HG02938 (cell line): ENCODE results near the gene ARHGAP11B.
A peak's percentile ranks its signal among the peaks of the same experiment; 100 is the strongest.
"Not testable (repeated sequence)": the region's sequence is repeated elsewhere in the genome, so short reads cannot be mapped to it uniquely, and the experiment has no call there.

Experiments used
- ATAC-seq: cut with Tn5 transposase; IDR thresholded peaks from one replicate; pipeline ENCODE4 v1.9.1; 2021; ENCODE audit warnings: mild to moderate bottlenecking, moderate library complexity; ENCODE audit not compliant: unreplicated experiment

Gene ARHGAP11B

DNA sequence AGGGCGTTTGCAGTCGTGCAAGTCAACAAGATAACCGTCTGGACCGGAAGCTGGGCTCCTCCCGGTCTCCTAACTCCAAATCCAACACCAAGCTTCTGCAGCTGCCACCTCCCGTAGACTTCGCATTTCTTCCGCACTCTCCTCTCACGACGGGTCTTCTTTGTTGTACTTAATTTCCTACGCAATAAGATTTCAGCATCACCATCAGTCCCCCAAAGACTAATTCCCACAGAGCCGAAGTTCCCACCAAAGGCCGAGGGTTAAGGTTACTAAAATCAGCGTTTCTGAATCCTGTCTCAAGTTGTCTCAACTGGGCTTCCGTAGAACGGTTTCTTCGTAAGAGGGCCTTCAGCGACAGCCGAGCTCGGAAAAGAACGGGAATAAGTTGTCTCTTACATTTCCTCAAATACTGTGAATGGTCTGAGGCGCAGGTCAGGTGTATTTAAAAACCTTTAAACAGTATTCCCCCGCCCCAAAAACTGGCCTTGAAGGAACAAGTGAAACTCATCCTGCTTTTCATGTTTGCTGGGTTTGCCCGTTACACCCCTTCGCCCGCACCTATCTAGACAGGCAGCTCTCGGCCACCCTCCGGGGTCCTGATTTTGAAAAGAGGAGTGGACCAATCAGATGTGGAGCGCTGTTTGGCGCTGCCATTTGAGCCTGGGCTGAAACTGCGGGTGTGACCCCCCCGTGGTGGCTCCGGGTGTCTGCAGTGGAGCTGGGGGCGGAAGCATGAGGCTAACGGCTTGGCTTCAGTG lies at the start of gene ARHGAP11B:
Gene ARHGAP11B, plus strand, starts transcription at position 693 of the 758 bp plus-strand sequence.
- peak; percentile 94 for ATAC-seq

DNA sequence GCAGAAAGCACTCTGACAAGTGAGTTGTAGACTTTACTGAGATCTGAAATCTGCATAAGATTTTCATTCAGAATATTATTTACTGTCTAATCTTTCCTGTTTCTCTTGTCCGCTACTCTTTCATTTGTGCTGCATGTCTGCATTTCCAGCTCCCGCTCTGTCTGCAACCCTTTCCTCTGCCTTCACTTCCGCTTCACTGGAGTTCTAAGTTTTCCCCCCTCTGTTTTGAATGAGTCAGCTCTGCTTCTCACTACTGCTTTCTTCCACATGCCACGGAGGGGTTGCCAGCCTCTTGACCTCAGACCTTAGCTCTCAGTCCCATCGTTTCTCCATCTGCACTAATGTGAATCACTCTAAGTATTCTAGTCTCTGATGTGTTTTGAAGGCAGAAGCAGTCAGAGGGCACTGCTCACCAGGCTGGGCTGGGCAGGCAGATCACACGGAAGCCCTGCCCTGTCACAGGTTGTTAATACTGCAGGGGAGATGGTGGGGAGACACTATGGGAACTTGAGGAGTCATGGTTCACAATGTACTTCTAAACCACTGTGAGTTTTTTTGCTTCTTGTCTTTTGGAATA lies 46.4 kb upstream of the ARHGAP11B start:
- not testable (repeated sequence) for ATAC-seq

DNA sequence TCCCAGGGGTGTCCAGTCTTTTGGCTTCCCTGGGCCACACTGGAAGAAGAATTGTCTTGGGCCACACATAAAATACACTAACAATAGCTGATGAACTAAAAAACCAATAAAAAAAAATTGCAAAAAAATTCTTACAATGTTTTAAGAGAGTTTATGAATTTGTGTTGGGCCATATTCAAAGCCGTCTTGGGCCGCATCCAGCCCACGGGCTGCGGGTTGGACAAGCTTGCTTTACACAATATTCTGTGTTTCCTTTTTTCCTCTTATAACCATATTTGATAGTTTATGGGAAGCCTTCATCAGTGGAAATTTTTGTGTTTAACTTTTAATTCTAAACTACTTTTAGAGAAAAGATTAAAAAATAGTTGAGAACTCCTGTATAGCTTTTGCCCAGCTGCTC lies 45.2 kb upstream of the ARHGAP11B start:
- not testable (repeated sequence) for ATAC-seq

DNA sequence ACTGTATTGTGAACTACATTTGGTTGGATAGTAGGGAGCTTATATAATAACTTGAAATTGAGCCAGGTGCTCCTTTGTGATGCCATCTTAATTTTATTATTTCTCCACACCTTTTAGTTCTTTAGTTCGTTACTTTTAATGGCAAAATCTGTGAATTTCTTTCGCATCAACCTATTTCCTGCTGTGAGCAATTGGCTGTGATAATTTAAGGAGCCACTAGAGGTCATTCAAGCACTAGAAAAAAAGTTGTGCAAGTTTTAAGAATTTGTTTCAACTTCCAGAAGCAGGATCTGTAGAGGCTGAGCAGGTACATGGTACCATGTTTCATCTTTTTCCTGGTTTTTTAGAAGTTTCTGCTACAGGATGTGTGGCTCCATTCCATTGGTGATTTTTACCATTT lies 27.0 kb upstream of the ARHGAP11B start:
- not testable (repeated sequence) for ATAC-seq

DNA sequence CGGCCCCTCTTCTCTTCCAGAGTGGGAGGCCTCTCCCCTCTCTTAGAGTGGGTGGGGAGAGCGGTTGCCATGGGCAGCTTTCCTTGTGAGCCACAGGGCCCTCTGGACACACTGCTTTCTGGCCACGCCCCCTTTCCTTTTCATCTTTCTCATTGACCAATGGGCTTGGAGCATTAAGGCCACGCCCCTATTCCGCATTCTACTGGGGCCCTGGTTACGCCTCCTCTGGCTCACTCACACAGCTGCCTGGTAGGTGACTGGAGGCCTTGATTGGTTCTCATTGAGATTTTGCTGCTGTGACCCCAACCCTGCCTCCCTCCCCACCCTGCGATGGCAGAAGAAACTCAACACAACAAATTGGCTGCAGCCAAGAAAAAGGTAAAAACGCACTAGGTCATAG lies 22.1 kb upstream of the ARHGAP11B start, which contains the start of gene GOLGA8H:
Gene GOLGA8H, plus strand, starts transcription at position 233 of the 400 bp plus-strand sequence. Its CDS starts 98 bp downstream, at position 331.
- ATAC-seq, result not testable (repeated sequence)

DNA sequence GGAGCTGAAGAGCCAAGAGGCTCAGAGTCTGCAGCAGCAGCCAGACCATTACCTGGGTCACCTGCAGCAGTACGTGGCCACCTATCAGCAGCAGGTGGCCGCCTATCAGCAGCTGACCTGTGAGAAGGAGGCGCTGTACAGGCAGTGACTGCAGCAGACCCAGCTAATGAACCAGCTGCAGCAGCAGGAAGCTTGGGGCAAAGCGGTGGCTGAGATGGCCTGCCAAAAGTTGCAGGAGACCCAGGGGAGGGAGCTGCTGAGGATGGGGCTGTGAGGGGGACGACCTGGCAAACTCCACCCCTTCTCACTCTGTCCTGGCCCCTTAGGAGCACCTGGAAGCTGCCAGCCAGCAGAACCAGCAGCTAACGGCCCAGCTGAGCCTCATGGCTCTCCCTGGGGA lies 13.7 kb upstream of the ARHGAP11B start:
- not testable (repeated sequence) for ATAC-seq

DNA sequence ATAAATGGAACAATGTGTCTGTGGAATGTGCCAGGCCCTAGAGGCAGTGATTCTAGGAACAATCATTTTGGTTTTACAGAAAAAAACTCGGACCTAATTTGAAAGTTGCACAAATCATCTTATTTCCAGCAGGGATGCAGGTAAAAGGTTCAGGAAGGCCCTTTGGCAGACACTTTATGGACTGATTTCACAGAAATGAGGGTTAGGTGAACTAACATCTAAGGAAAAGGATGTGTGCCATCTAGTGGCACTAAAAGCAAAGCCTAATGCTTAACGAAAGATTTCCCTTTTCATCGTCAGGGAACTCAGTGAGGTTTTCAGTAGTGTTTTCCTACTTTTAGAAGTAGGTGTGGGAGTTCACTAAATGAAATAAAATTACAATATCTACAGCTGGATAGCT lies 4.6 kb upstream of the ARHGAP11B start:
- not testable (repeated sequence) for ATAC-seq

DNA sequence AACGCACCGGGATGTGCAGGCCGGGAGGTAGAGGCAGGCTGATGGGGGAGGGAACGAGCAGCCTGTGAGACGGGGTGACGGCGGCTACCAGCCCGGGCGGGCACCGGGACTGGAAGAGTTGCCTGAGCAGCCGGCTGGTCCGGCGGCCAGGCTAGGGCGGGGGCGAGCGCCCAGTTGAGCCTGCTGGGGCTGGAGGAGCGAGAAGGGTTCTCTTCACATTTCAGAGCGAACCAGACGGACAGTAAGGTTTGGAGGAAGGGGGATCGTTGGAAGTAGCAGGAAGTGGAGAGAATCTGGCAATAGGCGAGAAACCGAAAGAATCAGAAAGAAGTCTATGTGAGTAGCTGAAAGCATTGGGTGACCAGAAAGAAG lies 252 bp downstream of the ARHGAP11B start:
- ATAC-seq, result peak; percentile 2

DNA sequence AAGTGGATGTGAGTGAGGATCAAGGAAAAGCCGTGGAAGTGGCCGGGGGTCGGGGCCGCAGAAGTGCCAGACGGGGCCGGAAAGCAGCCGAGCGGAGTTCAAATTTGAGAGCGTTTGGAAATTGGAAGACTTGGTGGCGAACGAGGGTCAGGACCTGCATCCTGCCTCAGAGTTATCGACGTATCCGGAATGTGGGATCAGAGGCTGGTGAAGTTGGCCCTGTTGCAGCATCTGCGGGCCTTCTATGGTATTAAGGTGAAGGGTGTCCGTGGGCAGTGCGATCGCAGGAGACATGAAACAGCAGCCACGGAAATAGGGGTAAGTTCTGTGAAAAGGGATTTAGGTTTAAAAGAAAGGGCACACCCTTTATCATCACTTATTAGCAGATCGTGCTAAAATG lies 704 bp downstream of the ARHGAP11B start:
- ATAC-seq, result not testable (repeated sequence)

DNA sequence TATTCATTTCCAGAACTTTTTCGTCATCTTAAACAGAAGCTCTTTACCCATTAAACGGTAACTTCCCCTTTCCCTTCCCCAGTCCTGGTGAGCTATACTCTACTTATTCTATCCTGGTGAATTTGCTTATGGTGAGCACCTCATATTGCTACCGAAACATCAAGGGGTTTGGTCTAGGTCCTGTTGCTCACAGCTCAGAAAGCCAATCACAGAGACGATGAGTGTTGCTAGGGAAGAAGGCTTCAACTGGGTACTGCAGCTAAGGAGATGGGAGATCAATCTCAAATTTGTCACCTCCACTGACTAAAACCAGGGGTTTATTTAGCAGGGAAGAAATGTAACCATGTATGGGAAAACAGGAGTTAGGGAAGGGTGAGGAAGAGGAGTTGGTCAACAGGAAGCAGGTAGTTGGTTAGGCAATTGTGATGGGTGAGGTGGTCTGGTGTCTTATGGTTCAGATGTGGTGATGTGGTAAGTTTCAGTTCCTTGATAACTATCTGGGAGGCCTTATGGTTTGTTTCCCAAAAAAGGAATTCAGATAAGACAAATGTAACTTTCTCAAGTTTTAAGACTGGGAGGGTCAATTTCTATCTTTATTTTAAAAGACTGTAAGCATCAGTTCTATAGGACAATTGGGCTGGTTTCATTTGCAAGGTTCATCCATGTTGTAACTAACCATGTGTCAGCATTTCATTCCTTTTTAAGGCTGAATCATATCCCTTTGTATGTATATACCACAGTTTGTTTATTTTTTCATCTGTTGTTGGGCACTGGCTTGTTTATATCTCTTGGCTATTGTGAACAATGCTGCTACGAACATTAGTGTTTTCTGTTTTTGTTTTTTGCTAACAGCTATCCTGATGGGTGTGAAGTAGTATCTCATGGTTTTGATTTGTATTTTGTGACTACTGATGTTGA lies 24.3 kb downstream of the ARHGAP11B start:
- ATAC-seq, result peak; percentile 96

DNA sequence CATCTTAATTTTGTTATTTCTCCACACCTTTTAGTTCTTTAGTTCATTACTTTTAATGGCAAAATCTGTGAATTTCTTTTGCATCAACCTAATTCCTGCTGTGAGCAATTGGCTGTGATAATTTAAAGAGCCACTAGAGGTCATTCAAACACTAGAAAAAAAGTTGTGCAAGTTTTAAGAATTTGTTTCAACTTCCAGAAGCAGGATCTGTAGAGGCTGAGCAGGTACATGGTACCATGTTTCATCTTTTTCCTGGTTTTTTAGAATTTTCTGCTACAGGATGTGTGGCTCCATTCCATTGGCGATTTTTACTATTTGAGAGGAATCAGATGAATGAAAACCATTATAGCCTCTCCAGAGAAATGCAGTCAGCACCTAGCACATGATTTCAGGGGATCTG lies 35.2 kb downstream of the ARHGAP11B start:
- not testable (repeated sequence) for ATAC-seq

DNA sequence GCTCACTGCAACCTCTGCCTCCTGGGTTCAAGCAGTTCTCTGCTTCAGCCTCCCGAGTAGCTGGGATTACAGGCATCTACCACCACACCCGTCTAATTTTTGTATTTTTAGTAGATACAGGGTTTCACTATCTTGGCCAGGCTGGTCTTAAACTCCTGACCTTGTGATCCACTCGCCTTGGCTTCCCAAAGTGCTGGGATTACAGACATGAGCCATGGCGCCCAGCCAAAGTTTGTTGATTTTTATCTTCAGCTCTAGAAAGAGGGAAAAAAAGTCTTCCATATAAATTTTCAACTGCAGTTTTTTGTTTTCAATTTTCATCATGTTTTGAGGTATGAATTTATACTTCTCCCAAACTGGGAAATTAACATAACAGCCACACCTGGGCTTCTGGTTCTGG lies 43.7 kb downstream of the ARHGAP11B start:
- ATAC-seq, result not testable (repeated sequence)

DNA sequence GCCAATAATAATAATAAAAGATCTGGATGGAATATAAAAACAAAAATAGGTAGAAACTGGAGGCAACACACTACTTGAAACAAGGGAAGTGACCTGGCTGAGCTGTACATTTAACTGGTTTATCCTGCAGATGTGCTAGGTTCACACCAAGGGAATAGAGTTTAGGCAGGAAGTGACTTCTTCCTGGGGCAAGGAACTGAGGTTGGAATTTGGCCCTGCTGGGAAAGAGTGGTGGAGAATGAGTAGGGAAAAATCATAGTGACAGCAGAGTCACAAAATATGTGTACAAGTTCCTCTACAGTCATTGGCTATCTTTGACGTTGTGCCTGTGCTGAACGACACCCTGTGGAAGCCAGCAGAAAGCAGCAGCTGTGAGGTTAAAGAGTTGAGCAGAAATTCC lies 44.1 kb downstream of the ARHGAP11B start:
- ATAC-seq, result no peak

DNA sequence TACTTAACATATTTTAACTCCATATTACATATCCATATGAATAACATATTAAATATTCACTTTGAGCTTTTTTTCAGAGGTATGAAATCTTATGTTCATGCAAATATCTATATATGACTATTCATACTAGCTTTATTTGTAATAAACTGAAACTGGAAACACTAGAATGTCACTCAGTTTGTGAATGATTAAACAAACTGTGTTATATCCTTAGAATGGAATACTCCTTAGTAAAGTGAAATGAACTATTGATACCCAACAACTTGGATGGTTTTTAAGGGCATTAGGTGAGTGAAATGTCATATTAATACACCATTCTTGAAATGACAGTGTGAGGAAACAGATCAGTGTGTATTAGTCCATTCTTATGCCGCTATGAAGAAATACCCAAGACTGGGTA lies 45.4 kb downstream of the ARHGAP11B start:
- ATAC-seq, result no peak

DNA sequence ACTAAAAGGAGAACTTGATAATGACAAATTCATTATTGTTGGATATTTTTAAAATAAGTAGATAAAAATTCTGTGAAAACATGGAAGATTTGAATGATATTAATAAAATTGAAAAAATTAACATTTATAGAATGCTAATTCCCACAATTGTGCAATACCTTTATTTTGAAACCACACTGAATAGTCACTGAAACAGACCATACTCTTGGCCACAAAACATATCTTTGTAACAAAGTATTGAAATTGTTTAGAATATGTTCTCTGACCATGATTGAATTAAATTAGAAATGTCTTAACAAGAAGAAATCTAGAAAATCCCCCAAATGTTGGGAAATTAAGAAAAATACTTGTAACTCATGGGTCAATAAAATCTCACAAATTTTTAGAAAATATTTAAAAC lies 49.2 kb downstream of the ARHGAP11B start:
- ATAC-seq, result no peak

DNA sequence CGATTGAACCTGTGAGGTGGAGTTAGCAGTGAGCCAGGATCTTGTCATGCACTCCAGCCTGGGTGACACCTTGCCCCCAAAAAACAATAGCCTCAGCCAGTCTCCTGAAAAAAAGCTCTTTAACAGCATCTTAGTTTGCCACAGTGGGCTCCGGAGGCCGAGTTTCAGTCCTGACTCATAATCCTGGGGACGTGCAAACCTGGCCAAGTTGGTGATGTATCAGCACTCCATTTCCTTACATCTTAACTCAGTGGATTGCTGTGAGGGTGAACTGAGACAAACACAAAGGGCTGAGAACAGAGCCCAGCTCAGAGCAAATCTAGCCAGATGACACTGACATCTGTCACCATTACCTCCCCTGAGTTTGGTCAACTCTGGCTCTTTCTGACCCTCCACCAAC lies 50.0 kb downstream of the ARHGAP11B start:
- ATAC-seq, result not testable (repeated sequence)

DNA sequence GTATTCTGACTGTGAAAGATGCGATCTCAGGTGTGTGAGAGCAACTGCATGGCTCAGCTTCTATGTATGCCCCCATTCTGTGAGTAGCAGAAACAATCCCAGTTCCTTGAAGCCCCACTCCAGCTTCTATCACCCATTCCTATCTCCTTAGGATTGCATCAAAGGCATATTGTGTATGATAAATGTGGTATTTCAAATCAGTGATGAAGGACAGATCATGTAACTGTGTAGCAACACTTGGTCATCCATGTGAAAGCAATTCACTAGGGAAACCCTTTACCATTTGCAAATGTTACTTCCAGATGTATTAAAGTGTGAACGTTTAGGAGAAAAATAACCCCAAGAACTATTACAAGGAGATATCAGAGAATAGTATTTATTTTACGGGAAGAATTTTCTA lies 55.1 kb downstream of the ARHGAP11B start:
- ATAC-seq, result not testable (repeated sequence)

DNA sequence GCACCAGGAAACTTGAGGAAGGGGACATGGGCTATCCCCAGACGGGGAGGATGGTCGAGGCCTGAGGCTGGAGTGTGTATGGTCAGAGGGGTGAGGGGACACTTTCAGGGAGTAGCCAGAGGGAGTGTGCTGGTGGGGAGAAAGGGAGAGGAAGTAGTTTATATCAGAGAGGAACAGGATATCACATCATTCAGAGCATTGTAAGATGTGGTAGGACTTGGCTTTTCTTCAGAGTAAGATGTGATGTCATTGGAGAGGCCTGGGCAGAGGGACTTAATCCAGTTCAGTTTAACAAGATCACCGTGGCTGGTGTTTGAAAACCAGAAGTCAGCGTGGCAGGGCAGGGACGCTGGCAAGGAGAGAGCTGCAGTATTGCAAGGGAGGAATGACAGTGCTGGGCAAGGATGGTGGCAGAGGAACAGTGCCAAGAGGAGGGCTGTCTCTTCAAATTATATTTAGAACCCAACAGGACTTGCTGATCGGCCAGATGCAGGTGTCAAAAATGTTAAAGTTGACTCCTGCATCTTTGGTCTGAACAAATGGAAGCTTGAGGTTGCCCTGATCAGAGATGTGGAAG lies 59.9 kb downstream of the ARHGAP11B start:
- not testable (repeated sequence) for ATAC-seq

DNA sequence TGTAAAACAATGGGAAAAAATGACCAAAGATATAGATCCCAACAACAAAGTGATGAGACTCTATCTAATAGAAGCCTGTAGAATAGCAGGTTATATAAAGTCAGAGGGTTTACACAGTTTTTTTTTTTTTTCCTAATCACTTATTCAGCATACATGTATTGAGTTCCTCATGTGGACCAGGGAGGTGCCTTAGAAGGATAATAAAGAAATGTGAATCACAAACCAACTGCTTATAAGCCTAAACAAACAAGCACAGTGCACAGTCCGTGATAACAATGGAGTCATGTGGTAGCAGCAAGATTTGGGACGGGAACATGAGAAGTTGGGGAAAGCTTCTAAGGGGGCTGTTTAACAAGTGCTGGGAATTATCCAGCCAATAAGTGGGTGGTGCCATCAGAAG lies 60.7 kb downstream of the ARHGAP11B start:
- not testable (repeated sequence) for ATAC-seq
